Hematopoietic multipotent progenitor cell treated with erythropoietin and hydrocortisone succinate and interleukin-3 and kit ligand, for 4 days (in vitro differentiated cells): Measurements from ENCODE around the gene TAF4.

Experiments used
- DNase-seq: peaks from one replicate; pipeline ENCODE4 v3.0.0-alpha.2; 2015

Gene TAF4

DNA sequence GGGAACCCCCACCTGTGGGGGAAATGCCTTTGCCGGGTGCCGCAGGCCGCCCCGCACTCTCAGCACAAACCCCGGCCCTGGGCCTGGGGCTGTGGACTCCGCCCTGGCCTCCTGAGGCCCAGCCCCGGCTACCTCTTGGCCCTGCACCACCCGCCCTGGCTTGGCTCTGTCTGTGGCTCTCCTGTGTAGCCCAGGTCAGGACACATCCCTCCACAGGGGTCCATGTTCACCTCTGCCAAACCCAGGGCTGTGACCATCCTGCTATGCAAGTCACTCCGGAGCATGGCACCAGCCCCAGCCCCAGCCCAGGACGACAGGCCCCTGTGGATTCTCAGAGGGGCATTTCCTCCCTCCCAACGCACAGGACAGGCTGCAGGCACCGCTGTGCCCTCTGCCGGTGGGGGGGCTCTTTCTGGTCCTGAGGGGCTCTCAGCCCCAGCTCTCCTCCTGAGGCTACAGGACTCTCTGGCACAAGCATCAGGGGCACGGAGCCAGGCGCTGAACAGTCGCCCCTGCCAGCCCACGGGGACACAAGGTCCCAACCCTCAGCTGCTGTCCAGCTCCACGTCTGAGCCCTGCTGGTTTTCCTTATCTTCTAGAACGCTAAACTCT, 45.7 kb downstream of the TAF4 start:
- DNase-seq: no peak

DNA sequence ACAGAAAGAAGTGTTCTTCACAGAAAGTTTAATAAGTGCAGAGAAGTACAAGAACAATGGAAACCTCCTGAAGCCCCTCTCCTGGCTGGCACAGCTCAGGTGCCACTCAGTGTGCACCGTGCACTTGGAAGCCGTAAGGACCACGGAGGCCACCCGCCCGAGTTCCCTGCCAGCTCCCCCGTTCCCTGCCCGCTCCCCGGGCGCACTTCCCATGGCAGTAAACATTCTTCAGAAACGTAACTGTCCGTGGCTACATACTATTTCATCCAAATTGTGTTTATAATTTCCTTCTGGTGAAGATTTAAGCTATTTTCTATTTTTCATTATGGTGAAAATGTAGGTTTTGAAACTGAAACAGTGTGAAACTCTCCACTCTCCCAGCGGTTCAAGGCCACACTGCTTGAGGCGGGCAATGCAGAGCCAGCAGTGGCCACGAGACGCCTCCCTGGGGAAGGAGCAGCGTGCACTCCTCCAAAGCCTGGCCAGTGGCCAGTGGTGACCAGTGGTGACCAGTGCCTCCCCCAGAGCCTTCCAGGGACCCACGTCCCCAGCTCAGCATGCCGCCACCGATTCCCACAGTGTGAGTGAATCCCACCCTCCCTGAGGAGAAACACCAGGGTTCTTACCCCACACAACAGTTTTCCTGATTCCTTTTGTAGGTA, 46.4 kb downstream of the TAF4 start:
- no peak for DNase-seq

DNA sequence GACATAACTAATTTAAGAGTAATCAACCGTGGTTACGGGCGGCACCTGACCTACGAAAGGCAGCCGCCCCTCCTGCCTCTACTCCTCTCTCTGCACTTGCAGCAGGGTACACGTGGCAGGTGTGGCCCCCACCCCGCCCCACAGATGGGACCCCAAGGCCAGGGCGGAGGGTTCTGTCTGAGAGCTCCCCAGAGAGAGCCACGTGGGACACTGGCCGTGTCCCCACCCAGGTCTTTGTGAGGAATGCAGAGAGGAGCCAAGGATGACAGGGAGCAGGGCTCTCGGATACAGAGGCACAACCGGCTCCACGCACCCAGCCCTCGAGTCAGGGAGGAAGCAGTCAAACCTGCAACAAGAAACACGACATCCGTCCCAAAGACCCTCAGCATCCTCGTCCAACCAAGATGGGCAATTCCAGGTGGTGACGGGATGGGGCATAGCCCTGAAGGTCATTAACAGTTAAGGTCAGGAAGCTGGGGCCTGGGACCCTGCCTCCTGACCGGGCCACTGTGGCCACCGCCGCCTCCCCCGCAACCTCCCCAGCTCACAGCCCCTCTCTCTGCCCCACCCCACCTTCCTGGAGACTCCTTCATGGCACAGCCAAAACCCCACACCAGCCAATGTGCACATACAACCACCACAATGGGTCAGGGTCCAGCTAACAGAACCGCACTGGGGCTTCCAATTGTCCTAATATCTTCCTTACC, 47.1 kb downstream of the TAF4 start:
- DNase-seq: no peak

DNA sequence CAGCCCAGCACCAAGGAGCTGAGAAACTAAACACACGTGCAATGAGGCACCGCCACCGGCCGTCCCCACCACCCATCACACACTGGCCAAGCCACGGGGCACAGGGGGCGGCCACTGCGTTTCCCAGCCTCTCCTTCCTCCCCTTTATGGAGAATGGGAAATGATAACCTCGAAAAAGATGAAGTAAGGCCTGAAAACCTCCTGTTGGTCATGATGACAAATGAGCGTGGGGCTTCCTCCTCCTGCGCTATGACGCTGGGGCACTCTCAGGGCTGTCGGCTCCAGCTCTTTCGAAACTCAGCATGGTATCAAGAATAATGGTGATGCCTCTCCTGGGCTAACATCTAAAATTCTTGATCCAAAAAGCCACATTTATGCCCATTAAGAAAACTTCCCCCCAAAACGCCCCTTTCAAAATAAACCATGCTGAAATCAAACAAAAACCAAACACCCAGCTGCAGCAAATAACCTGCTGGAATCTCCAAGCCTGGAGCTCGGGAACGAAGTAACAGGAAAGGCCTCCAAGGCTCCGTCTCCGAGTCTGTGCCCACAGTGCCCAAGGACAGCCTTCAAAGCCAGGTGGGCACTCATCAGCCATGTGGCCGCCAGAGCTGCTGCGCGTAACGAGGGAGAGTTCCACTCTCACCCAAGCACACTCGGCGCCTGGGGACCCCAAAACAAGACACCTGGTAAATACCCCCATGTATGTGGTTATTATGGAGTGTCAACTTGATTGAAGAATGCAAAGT, 50.0 kb downstream of the TAF4 start:
- DNase-seq: no peak

DNA sequence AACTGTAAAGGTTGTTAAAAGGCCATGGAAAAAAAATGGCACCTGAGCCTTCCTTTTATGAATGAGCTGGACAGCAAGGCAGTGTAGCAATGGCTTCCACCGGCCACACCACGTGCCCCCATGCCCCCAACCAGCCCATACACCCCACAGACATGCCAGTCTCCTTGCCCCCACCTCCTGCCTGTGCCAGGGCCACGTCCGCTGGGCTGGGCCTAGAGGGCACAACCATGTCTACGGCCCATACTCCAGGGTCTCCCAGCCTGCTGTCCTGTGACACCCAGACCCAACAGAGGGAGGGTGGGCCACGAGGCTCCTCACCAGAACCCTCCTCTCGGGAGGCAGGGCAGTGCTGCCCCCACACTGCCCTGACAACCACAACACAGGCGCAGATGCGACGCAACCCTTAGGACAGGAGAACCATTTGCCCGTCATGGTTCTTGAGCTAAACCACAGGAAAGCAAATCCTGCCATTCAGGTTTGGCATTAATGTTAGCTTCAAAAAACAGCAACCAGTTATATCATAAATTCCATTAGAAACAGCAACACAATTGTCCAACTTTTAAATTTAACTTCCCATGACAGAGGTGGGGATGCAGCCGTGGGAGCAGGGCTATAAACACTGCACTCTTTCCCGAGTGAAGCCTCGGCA, 50.7 kb downstream of the TAF4 start:
- DNase-seq: no peak

DNA sequence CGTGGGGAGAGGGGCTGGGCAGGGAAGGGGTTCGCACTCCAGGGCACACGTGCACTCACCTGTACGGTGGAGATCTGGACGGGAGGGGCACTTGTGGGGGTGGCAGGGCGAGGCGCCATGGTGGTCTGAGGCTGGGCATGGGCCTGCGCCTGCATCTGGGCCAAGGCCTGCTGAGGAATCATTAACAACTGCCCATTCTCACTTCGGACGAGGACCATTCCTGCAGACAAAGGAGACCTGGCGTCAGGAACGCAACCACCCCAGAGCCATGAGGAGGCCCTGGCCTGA, 51.2 kb downstream of the TAF4 start:
- no peak for DNase-seq

DNA sequence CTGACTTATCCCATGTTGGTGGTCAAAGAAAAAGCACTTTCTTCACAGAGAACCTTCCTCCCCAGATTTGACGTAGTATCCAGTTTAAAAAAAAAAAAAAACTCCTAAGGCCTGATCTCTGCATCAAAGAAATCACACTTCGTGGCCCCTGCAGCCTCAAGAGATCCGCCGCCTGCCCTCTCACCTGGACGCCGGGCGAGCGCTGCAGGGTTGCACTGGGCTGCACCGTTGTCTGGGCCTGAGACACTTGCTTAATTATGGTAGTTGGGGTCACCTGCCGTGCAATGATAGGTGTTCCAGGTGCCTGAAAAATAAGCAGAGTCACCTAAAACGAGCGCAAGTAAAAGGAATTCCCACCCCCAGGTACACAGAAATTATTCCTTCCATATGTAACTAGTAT, 53.0 kb downstream of the TAF4 start:
- no peak for DNase-seq

DNA sequence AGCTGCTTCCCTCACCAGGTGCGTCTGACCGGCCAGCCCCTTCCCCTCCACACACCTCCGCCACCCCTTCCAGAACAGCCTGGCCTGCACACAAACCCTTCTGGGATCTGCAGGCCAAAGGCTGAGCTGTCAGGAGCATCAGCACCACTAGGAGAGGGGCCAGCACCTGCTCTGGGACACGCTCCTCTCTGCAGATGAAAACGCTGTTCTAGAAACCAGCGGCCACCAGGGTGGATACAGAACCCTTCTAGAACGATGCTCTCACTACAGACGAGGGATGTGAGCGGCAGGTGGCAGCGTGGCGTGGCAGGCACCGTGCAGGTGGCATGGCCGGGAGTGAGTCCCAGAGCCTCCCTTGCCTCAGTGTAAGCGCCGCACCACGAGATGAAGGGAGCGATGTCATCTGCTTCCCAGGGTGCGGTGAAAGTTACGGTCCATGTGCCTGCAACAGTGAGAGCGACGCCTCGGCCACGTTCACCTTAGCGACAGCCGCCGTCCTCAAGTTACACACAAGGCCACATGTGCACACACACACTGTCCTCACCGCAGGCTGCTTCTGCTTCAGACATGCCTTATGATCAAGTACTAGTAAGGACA, 53.6 kb downstream of the TAF4 start:
- no peak for DNase-seq

DNA sequence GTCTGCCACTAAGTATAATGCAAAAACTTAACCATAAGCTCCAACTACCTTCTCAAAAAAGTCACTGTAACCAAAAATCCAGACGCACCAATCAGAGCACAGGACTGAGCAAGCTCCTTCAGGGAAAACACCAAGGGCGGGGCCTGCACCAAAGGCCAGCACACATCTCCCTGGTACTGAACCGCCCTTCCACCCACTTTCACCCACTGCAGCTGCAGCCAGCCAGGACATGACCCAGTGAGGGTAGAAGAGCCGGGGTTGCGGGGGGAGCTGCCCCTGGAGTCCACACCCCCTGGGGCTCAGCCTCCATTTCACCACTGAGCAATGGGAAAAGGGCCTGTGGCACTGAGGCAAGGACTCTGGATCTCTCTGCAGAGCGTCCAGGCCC, 54.3 kb downstream of the TAF4 start:
- no peak for DNase-seq

DNA sequence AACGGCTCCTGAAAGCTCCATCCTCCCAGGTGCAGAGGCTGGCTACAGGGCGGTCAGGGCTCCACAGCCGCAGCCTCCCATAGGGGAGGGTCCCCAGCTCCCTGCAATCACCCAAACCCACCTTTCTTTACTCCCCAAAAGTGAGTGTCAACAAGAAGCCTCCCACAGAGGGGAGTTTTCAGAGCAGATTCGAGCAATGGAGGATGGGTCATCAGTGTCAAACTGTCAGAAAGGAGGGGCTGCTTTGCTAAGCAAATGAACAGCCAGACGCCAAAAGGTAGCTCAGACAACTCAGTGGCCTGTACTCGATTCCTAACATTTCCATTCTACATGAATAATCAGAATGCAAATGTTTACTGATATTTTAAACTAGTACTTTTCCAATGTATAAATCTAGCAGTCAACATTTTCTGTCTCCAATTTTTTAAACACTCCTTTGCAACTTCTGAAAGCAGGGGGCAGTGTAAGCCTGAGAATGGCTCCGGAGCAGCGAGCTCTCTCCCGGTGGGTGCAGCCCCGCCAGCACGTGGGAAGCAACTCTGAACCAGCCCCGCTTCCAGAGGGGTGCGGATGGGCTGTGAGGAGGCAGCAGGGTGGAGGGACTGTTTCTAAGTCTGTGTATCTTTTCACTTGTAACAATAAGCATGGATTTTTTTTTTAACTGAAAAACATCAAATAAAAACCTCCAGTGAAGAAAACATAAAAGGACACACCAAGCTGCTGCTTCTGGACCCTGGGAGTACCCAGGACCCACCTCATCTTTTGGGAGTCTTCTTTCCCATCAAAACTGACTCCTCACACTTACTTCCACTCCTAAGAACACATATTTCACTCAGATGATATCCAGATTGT, 54.9 kb downstream of the TAF4 start:
- DNase-seq: peak; percentile 79

DNA sequence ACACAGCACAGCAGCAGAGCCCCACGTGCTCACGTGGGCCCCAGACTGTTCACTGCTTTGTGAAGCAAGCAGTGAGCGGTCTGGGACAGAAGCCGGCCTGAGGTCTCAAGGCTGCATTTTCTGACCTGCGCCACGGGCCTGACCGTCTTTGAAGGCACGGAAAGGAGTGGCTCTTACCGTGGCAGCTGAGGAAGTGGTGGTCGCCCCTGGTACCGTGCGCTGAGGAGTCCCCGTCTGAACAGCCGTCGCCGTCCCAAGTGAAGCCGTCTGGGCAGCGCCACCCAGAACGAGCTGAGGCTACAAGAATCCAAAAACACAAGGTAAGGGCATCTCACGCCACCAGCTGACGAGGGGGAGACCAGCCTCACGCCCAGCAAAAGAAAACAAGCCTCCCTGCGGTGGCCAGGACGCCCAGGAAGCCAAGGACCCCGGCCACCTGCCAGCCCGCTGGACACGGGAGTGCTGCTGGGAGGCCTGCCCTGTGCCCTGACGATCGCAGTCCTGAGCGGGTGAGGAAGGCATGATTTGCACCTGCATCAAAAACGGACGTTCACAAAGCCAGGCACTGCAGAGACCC, 55.7 kb downstream of the TAF4 start:
- DNase-seq: no peak

DNA sequence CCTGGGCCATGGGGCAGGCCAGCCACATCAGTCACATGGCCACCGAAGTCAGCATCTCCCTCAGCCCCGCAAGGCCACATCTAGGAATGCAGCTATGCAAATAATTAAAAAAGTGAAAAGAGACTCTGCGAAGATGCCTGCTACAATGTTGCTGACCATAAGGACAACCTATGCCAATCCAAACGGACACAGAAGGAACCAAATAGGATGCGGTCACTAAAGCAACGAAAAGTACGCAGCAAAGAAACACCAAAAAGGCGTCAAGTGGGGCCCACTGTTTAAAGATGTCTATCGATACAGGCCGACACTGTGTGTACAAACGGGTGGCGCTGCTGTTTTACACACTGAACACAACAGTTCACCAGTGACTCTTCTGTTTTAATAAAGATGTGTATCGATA, 56.4 kb downstream of the TAF4 start:
- no peak for DNase-seq

DNA sequence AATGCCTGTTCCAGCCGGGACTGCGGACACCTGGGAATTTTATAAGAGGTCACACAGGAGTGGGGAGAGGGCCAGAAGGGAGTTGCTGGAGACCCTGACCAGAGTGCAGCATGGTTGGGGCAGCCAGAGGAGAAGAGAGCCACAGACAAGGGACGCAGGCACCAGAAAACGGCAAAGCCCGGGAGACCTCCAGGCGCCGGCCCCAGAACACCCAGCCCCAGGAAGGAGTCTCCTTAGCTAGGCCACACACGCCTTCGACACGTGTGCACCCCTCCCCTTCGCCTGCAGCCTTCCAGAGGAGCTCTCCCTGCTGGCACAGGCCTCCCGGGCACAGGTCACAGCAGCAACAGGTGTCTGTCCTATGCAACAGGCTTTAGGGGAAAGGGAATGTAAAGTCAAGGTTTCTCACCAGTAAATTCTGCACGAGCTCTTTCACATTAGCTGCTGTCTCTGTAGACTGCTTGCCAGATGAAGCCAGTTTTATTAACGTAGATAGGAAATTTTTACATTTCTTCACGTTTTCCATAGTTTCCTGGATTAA, 57.0 kb downstream of the TAF4 start:
- no peak for DNase-seq

DNA sequence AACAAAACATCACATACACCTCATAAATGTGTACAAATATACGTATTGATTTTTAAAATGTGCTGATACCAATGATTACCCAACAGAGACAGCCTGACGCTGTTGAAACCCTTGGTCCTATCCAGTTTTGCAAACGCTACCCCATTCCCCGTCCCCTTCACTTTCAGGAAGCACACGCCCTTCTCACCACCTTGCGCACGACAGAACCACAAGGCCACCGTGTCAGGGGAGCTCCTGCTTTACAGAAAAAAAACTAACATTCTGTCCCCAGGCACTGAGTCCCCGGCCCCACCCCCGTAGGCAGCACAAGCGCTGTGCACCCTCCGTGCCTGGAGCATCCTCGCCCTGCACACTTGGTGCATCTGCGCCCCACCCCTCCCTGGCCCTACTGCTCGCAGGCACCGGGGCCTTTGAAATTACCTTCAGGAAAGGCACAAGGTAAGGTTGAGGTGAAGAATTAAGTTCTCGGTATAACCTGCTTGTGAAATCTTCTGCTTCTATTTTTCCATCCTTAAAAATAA, 58.5 kb downstream of the TAF4 start:
- no peak for DNase-seq

DNA sequence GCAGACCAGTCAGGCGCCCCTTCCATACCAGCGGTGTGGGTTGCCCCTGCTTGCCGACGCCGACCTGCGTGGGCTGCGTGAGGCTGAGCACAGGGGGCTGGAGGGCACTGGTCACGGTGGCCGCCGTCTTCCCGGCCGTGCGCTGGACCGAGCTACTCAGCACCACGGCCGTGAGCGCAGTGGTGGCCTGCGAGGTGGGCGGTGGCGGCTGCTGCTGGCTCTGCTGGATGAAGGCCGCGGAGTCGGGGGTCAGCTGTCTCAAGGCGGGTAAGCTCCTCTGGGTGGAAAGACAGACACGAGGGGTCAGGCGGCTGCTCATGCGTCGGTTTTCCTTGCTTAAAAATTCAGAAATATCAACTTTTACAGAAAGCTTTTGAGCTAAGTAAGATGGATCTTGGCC, 59.2 kb downstream of the TAF4 start:
- DNase-seq: no peak

DNA sequence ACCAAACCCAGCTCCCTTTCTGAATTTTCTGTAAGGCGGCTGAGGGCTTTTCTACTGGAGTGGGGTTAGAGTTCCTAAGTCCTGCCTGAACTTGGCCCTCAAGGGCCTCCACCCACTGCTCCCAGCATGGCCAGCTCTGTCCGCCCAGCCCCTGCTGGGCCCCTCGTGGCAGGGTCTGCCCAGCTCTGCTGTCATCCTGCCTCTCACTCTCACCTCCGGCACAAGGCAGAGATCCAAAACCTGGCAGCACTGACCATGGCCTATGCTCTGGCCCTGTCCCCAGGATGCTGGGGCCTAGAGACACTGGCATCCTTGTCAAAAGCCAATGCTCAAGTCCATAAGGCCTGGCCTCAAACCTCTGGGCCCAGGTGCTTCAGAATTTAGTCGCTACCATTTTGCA, 61.1 kb downstream of the TAF4 start:
- DNase-seq: no peak

DNA sequence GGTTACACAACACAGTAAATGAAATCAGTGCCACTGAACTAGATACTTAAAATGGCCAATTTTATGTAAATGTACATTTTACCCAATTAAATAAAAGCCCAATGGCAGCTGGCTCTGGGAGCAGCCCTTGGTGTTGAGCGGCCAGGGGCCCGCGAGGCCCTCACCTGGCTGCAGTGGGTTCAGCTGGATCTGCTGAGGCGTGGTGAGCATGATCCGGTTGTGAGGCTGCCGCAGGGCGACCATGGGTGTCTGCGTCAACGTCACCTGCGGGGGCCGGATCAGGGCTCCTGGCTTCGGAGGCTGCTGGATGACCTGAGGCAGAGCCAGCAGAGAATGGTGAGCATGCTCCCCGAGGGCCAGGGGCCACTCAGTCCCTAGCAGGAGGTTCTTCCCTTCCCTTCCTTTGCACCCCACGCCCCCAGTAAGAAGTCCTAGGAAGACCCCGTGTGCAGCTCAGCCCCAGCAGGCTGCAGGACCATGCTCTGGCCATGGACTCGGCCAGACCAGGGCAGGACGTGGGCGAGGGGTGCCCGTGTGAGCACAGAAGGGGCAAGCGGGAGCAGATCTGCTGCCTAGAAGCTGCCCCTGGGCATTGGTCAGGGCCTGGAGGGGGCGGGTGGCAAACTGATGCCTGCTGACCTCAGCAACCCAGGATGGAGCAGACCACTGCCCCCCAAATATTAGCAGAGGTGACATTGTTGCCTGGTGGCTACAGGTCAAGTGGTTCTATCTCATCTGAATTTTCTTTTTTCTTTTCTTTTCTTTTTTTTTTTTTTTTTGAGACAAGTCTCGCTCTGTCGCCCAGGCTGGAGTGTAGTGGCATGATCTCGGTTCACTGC, 61.9 kb downstream of the TAF4 start:
- DNase-seq: no peak

DNA sequence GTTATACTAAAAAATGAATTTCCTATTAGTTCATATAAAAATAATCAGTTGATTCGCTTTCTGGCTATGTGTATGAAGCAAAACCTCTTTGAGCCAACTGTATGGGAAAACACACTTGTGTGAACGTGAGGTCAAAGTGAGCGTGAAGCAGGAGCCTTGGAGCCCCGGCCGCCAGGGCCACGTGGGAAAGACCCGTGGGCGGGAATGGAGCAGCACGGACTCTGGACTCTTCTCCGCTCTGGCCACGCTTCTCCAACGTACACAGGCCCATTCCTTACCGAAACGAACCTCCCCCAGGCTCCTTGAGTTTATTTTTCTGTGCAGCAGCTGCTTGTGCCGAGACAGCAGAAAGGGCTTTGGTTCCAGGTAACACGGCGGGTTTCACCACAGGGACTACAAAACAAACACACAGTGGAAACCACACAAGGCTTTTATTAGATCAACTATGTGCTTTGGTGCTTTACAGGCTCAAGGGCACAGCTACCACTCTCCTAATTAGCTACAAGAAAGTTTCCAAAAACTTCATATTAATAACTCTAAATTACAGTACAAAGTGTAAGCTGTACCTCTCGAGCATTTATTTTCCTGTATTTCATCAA, 62.7 kb downstream of the TAF4 start:
- DNase-seq: no peak

DNA sequence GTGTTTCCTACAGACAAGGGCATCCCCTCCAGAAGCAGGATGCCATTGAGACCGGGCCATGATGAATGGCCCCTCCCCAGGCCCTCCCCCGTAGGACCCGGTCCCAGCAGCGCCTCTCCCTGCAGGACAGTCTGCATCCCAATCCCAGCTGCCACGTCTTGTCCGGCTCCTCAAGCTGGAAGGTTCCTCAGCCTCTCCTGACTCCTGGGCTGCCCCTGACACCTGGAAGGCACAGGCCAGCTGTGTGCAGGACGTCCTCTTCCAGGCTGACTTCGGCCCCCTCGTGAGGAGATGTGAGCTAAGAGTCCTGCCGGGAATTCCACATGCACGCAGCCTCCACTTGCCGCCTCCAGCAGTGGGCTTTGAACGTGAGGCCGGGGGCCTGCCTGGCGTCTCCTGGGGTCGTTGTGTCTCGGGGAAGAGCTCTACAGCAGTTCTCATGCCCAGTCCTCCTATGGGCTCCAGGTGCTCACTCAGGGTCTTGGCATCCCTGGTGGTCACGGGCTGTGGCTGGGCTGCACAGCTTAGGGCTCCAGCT, 64.4 kb downstream of the TAF4 start:
- no peak for DNase-seq
